ENCODE results near the gene NHERF2.

GRCh38 chr16:2062801-2063200, 36.1 kb downstream of the NHERF2 start:
- TF ChIP-seq CTCF (IDR thresholded peaks at IDR 0.05; ENCODE audit: insufficient read depth, low read length, poor library complexity, severe bottlenecking) (no peak), EZH2phosphoT487 (conservative IDR thresholded peaks at IDR 0.05; ENCODE audit: low read length) (no peak)
